HG03095 (cell line): ENCODE results near the gene NGFR.

ENCODE experiments used
- ATAC-seq: cut with Tn5 transposase; IDR thresholded peaks from one replicate; pipeline ENCODE4 v1.9.1; 2021; ENCODE audit warnings: moderate library complexity; ENCODE audit not compliant: unreplicated experiment

Gene NGFR

GRCh38 chr17:49557312-49558024, 62.4 kb downstream of the NGFR start:
- no peak for ATAC-seq
